Measurements from ENCODE around the gene CLDN2.

The CLDN2 gene

DNA sequence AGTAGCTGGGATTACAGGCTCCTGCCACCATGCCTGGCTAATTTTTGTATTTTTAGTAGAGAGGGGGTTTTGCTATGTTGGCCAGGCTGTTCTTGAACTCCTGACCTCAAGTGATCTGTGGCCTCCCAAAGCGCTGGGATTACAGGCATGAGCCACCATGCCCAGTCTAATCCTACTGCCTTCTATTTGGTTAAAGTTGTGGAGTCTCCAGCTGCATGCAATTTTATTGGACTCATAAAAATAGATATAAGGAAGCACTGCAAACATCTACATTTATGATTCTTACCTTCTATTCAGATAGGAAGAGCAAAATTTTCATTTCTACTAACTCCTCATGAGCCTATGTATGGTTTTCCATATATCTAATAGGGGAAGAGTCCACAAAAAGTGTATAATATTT is 30.7 kb upstream of the CLDN2 start:
- Histone ChIP-seq H3K27ac (replicated peaks; ENCODE audit: low read length) (no peak overlapping the region), H3K9me3 (replicated peaks in 1 of 2; ENCODE audit: control insufficient read depth in 2 of 2, insufficient read depth in 1 of 2, low read depth in 1 of 2, low read length in 2 of 2) (no peaks in the 10 kb centered on the region)

DNA sequence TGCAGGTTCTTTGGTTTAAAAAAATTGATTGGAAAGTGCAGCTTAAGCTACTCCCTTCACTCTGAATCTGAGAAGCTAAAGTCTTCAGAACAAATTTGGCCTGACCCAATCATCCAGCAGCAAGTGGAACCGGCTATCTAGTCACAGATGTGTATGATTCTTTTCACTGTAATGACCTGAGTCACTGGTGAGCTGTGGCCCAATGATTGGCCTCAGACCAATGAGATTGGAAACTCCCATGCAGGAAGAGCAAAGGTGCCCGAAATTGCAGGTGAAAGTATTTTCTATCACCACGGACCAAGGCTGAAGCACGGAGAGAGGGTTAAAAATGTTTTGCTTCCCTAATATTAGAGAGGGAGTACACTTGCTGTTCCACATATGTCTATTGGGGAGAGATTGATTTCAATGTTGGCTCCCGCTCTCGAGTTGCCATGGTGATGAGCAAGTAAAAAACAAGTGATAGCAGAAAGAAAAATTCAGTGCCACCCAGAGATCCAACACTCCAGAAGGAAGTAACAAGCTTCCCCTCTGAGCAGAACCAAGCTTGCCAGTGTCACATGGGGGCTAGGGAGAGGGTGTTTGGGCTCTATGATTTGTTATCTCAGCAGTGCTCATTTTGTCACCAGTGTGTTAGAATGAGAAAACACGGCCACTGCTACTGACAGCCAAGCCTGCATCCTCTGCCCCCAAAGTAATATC is 28.3 kb upstream of the CLDN2 start:
- Histone ChIP-seq H2BK15ac (ENCODE audit: low read length) (no peak overlapping the region), H3K4me3 (ENCODE audit: low read length in 2 of 2) (no peak overlapping the region), H4K91ac (ENCODE audit: low read depth, low read length, poor library complexity) (no peak overlapping the region), H3K23ac (ENCODE audit: low read depth, low read length, poor library complexity) (no peak overlapping the region), H3K27ac (replicated peaks; ENCODE audit: low read length) (no peak overlapping the region), H3K9me3 (replicated peaks in 1 of 2; ENCODE audit: control insufficient read depth in 2 of 2, insufficient read depth in 1 of 2, low read depth in 1 of 2, low read length in 2 of 2) (no peaks in the 10 kb centered on the region), H3K36me3 (replicated peaks in 1 of 2; ENCODE audit: control insufficient read depth in 2 of 2, insufficient read depth in 2 of 2, low read length in 2 of 2) (no peaks in the 10 kb centered on the region), H2BK120ac (ENCODE audit: low read depth, low read length) (no peak overlapping the region), H4K8ac (ENCODE audit: low read depth, low read length) (no peak overlapping the region), H2BK12ac (ENCODE audit: low read length) (no peak overlapping the region), H2AFZ (ENCODE audit: low read length) (no peak overlapping the region), H3K4ac (ENCODE audit: low read length) (no peak overlapping the region), H3K4me1 (ENCODE audit: control insufficient read depth in 2 of 2, insufficient read depth in 1 of 2, low read depth in 1 of 2, low read length in 2 of 2) (no peaks in the 10 kb centered on the region), H2BK5ac (ENCODE audit: low read length) (no peak overlapping the region), H3K4me2 (ENCODE audit: insufficient read depth, low read length, poor library complexity, severe bottlenecking) (no peak overlapping the region), H2AK5ac (ENCODE audit: low read depth, low read length) (no peak overlapping the region), H3K9ac (ENCODE audit: low read depth, low read length, poor library complexity) (no peak overlapping the region), H3K79me1 (ENCODE audit: low read depth, low read length) (no peaks in the 10 kb centered on the region), H3K14ac (ENCODE audit: low read length) (no peak overlapping the region), H3K27me3 (ENCODE audit: control insufficient read depth in 3 of 3, insufficient read depth in 3 of 3, low read depth in 1 of 3, low read length in 3 of 3) (peaks cover 0 to 6% (median 0%) of the 10 kb centered on the region in 3 experiments), H3K18ac (ENCODE audit: low read length) (no peak overlapping the region)
- no peak for DNase-seq (ENCODE audit: low spot score)
- WGBS, 2 donors (ENCODE audit: extremely low coverage in 2 of 2, insufficient read length in 2 of 2, insufficient replicate concordance in 1 of 2): no CpG with 5 or more reads among the region's 7 CpGs

More for the DNA sequence above, 30.7 kb upstream of the CLDN2 start:
- H3K4me3 ChIP-seq (ENCODE audit: low read length in 2 of 2): no peak overlapping the region
- H2BK12ac ChIP-seq (ENCODE audit: low read length): no peak overlapping the region
- H2BK120ac ChIP-seq (ENCODE audit: low read depth, low read length): no peak overlapping the region
- no peaks in the 10 kb centered on the region for H3K4me1 ChIP-seq (ENCODE audit: control insufficient read depth in 2 of 2, insufficient read depth in 1 of 2, low read depth in 1 of 2, low read length in 2 of 2)
- H2AK5ac ChIP-seq (ENCODE audit: low read depth, low read length): no peak overlapping the region
- no peak overlapping the region for H2AFZ ChIP-seq (ENCODE audit: low read length)
- H2BK15ac ChIP-seq (ENCODE audit: low read length): no peak overlapping the region
- H4K91ac ChIP-seq (ENCODE audit: low read depth, low read length, poor library complexity): no peak overlapping the region
- no peak overlapping the region for H2BK5ac ChIP-seq (ENCODE audit: low read length)
- H4K8ac ChIP-seq (ENCODE audit: low read depth, low read length): no peak overlapping the region
- no peak overlapping the region for H3K4ac ChIP-seq (ENCODE audit: low read length)
- no peak overlapping the region for H3K14ac ChIP-seq (ENCODE audit: low read length)
- no peak overlapping the region for H3K4me2 ChIP-seq (ENCODE audit: insufficient read depth, low read length, poor library complexity, severe bottlenecking)
- H3K23ac ChIP-seq (ENCODE audit: low read depth, low read length, poor library complexity): no peak overlapping the region
- no peaks in the 10 kb centered on the region for H3K36me3 ChIP-seq (replicated peaks in 1 of 2; ENCODE audit: control insufficient read depth in 2 of 2, insufficient read depth in 2 of 2, low read length in 2 of 2)
- H3K18ac ChIP-seq (ENCODE audit: low read length): no peak overlapping the region
- peaks cover 0 to 6% (median 0%) of the 10 kb centered on the region in 3 experiments for H3K27me3 ChIP-seq (ENCODE audit: control insufficient read depth in 3 of 3, insufficient read depth in 3 of 3, low read depth in 1 of 3, low read length in 3 of 3)
- WGBS, 2 donors (ENCODE audit: extremely low coverage in 2 of 2, insufficient read length in 2 of 2, insufficient replicate concordance in 1 of 2): no CpG with 5 or more reads among the region's 1 CpG
- no peaks in the 10 kb centered on the region for H3K79me1 ChIP-seq (ENCODE audit: low read depth, low read length)
- no peak for DNase-seq (ENCODE audit: low spot score)
- no peak overlapping the region for H3K9ac ChIP-seq (ENCODE audit: low read depth, low read length, poor library complexity)

DNA sequence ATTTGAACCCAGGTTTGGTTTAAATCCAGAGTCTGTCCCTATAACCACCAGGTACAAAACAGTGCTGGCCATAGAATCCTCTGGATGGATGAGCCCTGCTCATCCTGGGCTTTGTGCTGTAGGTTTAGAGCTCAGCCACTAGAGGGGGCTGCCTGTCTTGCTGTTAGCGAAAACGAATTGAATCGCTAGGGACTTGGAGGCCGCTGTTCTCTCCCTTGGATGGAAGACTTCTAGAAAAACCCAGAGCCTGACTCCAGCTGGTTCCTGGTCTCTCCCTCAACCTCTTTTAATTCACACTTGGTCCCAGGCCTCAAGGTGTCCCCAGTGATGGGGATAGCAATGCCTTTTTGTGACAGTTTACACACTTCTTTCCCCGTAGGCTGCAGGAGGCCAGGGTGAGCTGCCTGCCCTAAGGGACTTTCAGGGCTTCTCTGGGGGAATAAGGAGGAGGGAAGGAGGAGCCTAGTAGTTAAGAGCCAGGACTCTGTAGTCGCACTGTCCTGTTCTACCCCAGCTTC is 25.8 kb upstream of the CLDN2 start:
- H2AFZ ChIP-seq (ENCODE audit: low read length): peak overlapping the region; percentile 72
- no peak overlapping the region for H2BK120ac ChIP-seq (ENCODE audit: low read depth, low read length)
- H3K4me2 ChIP-seq (ENCODE audit: insufficient read depth, low read length, poor library complexity, severe bottlenecking): no peak overlapping the region
- H3K4ac ChIP-seq (ENCODE audit: low read length): no peak overlapping the region
- peak; percentile 40 for DNase-seq (ENCODE audit: low spot score)
- no peak overlapping the region for H3K27ac ChIP-seq (replicated peaks; ENCODE audit: low read length)
- no peak overlapping the region for H3K9ac ChIP-seq (ENCODE audit: low read depth, low read length, poor library complexity)
- no peak overlapping the region for H4K8ac ChIP-seq (ENCODE audit: low read depth, low read length)
- no peak overlapping the region for H4K91ac ChIP-seq (ENCODE audit: low read depth, low read length, poor library complexity)
- H3K4me1 ChIP-seq (ENCODE audit: control insufficient read depth in 2 of 2, insufficient read depth in 1 of 2, low read depth in 1 of 2, low read length in 2 of 2): peaks cover 0 to 2% of the 10 kb centered on the region in 2 donors
- H3K4me3 ChIP-seq (ENCODE audit: low read length in 2 of 2): no peak overlapping the region
- WGBS, 2 donors (ENCODE audit: extremely low coverage in 2 of 2, insufficient read length in 2 of 2, insufficient replicate concordance in 1 of 2): no CpG with 5 or more reads among the region's 6 CpGs
- H3K79me1 ChIP-seq (ENCODE audit: low read depth, low read length): no peaks in the 10 kb centered on the region
- H2AK5ac ChIP-seq (ENCODE audit: low read depth, low read length): no peak overlapping the region
- no peak overlapping the region for H3K23ac ChIP-seq (ENCODE audit: low read depth, low read length, poor library complexity)
- no peak overlapping the region for H2BK15ac ChIP-seq (ENCODE audit: low read length)
- H2BK5ac ChIP-seq (ENCODE audit: low read length): no peak overlapping the region
- peaks cover 0 to 6% (median 0%) of the 10 kb centered on the region in 3 experiments for H3K27me3 ChIP-seq (ENCODE audit: control insufficient read depth in 3 of 3, insufficient read depth in 3 of 3, low read depth in 1 of 3, low read length in 3 of 3)
- H3K14ac ChIP-seq (ENCODE audit: low read length): no peak overlapping the region
- H2BK12ac ChIP-seq (ENCODE audit: low read length): no peak overlapping the region
- H3K9me3 ChIP-seq (replicated peaks in 1 of 2; ENCODE audit: control insufficient read depth in 2 of 2, insufficient read depth in 1 of 2, low read depth in 1 of 2, low read length in 2 of 2): no peaks in the 10 kb centered on the region
- no peak overlapping the region for H3K18ac ChIP-seq (ENCODE audit: low read length)
- H3K36me3 ChIP-seq (replicated peaks in 1 of 2; ENCODE audit: control insufficient read depth in 2 of 2, insufficient read depth in 2 of 2, low read length in 2 of 2): no peaks in the 10 kb centered on the region

DNA sequence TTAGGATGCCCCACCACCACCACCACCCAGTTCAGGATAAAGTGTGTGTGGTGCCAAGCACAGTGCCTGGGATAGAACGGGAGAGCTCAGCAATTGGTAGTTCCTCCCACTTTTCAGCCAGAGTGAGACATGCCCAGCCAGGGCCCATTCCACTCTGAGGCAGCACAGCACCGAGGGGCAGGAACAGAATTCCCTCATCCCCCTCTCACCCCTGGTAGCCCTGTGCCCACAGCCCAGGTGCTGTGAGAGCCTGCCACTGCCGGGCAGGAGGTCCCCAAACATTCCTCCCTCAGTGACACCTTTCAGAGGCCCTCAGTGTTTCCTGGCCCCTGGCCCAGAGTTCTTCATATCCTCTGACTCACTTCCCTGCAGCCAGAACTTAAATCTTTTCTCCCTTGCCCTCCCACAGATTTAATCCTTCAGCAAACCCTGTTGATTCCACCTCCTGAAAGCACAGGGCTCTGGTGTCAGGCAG is 25.2 kb upstream of the CLDN2 start:
- no peaks in the 10 kb centered on the region for H3K79me1 ChIP-seq (ENCODE audit: low read depth, low read length)
- peaks cover 0 to 2% of the 10 kb centered on the region in 2 donors for H3K4me1 ChIP-seq (ENCODE audit: control insufficient read depth in 2 of 2, insufficient read depth in 1 of 2, low read depth in 1 of 2, low read length in 2 of 2)
- no peak overlapping the region for H3K23ac ChIP-seq (ENCODE audit: low read depth, low read length, poor library complexity)
- no peak overlapping the region for H2AK5ac ChIP-seq (ENCODE audit: low read depth, low read length)
- no peak overlapping the region for H4K91ac ChIP-seq (ENCODE audit: low read depth, low read length, poor library complexity)
- H2AFZ ChIP-seq (ENCODE audit: low read length): no peak overlapping the region
- no peak overlapping the region for H3K4me3 ChIP-seq (ENCODE audit: low read length in 2 of 2)
- no peak overlapping the region for H3K27ac ChIP-seq (replicated peaks; ENCODE audit: low read length)
- H3K14ac ChIP-seq (ENCODE audit: low read length): no peak overlapping the region
- no peak overlapping the region for H4K8ac ChIP-seq (ENCODE audit: low read depth, low read length)
- no peak overlapping the region for H3K9ac ChIP-seq (ENCODE audit: low read depth, low read length, poor library complexity)
- no peak overlapping the region for H2BK12ac ChIP-seq (ENCODE audit: low read length)
- H2BK120ac ChIP-seq (ENCODE audit: low read depth, low read length): no peak overlapping the region
- H3K4ac ChIP-seq (ENCODE audit: low read length): no peak overlapping the region
- no peak overlapping the region for H3K4me2 ChIP-seq (ENCODE audit: insufficient read depth, low read length, poor library complexity, severe bottlenecking)
- peaks cover 0 to 9% (median 0%) of the 10 kb centered on the region in 3 experiments for H3K27me3 ChIP-seq (ENCODE audit: control insufficient read depth in 3 of 3, insufficient read depth in 3 of 3, low read depth in 1 of 3, low read length in 3 of 3)
- no CpG with 5 or more reads among the region's 3 CpGs for whole genome bisulfite sequencing, 2 donors (ENCODE audit: extremely low coverage in 2 of 2, insufficient read length in 2 of 2, insufficient replicate concordance in 1 of 2)
- H3K9me3 ChIP-seq (replicated peaks in 1 of 2; ENCODE audit: control insufficient read depth in 2 of 2, insufficient read depth in 1 of 2, low read depth in 1 of 2, low read length in 2 of 2): no peaks in the 10 kb centered on the region
- no peak overlapping the region for H2BK15ac ChIP-seq (ENCODE audit: low read length)
- no peak overlapping the region for H2BK5ac ChIP-seq (ENCODE audit: low read length)
- no peaks in the 10 kb centered on the region for H3K36me3 ChIP-seq (replicated peaks in 1 of 2; ENCODE audit: control insufficient read depth in 2 of 2, insufficient read depth in 2 of 2, low read length in 2 of 2)
- no peak overlapping the region for H3K18ac ChIP-seq (ENCODE audit: low read length)
- DNase-seq (ENCODE audit: low spot score): no peak
